OCI-LY3 (cell line): ENCODE measurements around the gene AMACR.

ENCODE experiments used
- CTCF ChIP-seq: fragments of 200-600, 300-600 bp; sonication (generic); IDR thresholded peaks from 2 replicates; pipeline ENCODE4 v1.5.1; 2014; ENCODE audit warnings: antibody characterized with exemption, low read length, low read depth
- EZH2phosphoT487 ChIP-seq: fragments of 200-600 bp; shearing (Covaris generic); IDR thresholded peaks from 2 replicates; pipeline ENCODE4 v1.6.1; 2018; ENCODE audit warnings: antibody characterized with exemption, mixed run types, low read depth

- no peak for TF ChIP-seq CTCF
- TF ChIP-seq EZH2phosphoT487, result no peak
Measured at GRCh38 chr5:34040472-34040871, 32.6 kb upstream of the AMACR start.
